GM21381 (cell line): ENCODE measurements around the gene OR10H4.
"Not testable (repeated sequence)": the region's sequence is repeated elsewhere in the genome, so short reads cannot be mapped to it uniquely, and the experiment has no call there.

Experiments used
- ATAC-seq: cut with Tn5 transposase; IDR thresholded peaks from one replicate; pipeline ENCODE4 v1.9.1; 2021; ENCODE audit warnings: mild to moderate bottlenecking, moderate library complexity; ENCODE audit not compliant: unreplicated experiment

The OR10H4 gene, protein sequence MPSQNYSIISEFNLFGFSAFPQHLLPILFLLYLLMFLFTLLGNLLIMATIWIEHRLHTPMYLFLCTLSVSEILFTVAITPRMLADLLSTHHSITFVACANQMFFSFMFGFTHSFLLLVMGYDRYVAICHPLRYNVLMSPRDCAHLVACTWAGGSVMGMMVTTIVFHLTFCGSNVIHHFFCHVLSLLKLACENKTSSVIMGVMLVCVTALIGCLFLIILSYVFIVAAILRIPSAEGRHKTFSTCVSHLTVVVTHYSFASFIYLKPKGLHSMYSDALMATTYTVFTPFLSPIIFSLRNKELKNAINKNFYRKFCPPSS

DNA sequence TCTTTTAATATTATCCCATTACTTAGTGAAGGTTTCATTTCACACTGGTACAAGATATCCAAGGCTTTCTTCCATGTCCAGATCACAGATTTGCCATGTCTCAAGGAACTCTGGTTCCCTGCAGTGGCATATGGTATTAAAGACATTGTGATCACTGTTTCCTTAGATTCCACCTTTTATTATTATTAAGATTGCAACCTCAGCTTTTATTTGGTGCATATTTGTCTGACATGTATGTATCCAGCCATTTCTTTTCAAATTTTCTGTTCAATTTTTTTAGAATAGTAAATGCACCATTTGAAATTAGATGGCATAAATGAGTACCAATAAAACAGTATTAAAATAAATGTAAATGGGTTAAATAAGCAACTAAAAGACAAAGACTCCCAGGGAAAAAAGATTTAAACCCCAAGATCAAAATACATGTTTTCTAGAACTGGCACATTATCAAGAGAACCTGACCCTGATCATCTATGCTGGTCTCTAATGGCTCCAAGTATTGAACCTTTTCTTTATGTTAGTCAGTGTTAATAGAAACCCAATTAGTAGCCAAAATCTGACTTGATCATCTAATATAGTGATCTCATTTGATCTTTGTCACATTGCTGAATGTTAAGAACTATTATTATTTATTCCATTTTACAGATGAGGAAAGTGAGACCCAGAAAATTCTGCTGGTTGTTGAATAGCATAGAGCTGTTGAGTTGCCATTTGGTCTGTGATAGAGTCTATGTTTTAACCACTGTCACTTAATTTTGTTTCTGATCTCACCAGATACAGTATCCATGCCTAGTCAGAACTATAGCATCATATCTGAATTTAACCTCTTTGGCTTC is at the start of gene OR10H4:
OR10H4 (plus strand) TSS at position 786 of the 836 bp plus-strand sequence; CDS start at position 786, 0 bp downstream.
- ATAC-seq = no peak

DNA sequence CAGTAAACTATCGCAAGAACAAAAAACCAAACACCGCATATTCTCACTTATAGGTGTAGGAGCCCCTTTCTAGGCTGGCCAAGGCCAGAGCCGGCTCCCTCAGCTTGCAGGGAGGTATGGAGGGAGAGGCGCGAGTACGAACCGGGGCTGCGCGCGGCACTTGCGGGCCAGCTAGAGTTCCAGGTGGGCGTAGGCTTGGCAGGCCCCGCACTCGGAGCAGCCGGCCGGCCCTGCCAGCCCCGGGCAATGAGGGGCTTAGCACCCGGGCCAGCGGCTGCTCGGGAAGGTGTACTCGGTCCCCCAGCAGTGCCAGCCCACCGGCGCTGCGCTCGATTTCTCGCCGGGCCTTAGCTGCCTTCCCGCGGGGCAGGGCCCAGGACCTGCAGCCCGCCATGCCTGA is 49.2 kb upstream of the OR10H4 start:
- not testable (repeated sequence) for ATAC-seq

DNA sequence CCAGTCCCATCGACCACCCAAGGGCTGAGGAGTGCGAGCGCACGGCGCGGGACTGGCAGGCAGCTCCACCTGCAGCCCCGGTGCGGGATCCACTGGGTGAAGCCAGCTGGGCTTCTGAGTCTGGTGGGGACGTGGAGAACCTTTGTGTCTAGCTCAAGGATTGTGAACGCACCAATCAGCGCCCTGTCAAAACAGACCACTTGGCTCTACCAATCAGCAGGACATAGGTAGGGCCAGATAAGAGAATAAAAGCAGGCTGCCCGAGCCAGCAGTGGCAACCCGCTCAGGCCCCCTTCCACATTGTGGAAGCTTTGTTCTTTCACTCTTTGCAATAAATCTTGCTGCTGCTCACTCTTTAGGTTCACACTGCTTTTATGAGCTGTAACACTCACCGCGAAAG is 48.8 kb upstream of the OR10H4 start:
- ATAC-seq = not testable (repeated sequence)

DNA sequence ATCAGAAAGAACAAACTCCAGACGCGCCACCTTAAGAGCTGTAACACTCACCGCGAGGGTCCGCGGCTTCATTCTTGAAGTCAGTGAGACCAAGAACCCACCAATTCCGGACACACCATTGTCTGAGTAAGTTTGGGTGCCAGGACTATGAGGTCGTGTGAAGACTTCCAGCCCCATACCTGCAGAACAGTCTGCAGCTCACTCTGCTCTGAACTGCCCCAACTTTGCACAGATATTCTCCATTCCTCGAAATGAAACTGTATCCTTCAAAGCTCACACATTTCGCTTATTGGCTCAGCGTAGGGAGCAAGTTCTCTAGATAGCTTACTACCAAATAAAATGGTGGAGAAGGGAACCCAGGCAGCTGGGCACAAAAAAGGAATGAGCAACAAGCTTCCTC is 48.3 kb upstream of the OR10H4 start:
- no peak for ATAC-seq

DNA sequence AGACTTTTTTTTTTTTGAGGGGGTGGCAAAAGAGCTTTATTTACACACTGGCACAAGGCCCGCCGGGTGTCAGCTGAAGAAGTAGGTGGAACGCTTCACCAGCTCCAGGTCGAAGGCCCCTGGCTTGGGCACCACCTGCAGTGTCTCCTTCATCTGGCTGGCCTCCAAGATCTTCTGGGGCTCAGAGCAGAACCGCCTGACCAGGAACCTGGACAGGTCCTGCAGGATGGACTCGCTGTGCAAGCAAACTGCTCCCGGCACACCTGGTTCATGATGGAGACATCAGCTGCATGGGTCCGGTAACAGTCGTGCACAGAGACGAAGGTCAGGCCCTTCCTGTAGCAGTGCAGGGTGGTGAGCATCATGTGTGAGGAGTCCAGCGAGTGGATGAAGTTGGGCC is 46.6 kb upstream of the OR10H4 start:
- no peak for ATAC-seq

DNA sequence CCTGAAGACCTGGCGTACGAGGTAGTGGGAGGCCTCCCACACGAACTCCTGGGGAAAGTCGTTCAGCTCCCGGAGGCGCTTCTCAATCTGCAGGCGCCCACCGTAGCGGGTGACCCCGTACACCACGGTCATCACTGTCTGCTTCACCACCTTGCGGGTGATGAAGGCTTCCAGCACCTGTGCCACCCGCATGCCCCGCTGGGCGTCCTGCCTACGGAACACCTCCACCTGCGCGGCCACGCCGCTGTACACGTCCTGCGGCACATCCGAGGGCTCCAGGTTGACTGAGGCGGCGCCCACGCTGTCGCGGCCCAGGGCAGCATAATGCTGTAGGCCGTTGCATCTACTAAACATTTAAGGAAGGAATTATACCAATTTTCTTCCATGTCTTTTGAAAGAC is 45.9 kb upstream of the OR10H4 start:
- not testable (repeated sequence) for ATAC-seq

DNA sequence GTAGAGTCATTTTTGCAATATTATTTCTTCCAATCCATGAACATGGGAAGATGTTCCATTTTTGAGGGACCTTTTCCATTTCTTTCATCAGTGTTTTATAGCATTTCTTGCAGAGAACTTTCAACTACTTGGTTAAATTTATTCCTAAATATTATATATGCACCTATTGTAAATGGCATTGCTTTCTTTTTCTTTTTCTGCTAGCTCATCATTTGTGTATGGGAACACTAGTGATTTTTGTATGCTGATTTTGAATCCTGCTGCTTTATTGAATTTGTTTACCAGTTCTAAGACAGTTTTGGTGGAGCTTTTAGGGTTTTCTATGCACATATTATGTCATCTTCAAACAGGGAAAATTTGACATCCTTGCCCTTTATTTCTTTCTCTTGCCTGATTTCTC is 43.8 kb upstream of the OR10H4 start:
- no peak for ATAC-seq

DNA sequence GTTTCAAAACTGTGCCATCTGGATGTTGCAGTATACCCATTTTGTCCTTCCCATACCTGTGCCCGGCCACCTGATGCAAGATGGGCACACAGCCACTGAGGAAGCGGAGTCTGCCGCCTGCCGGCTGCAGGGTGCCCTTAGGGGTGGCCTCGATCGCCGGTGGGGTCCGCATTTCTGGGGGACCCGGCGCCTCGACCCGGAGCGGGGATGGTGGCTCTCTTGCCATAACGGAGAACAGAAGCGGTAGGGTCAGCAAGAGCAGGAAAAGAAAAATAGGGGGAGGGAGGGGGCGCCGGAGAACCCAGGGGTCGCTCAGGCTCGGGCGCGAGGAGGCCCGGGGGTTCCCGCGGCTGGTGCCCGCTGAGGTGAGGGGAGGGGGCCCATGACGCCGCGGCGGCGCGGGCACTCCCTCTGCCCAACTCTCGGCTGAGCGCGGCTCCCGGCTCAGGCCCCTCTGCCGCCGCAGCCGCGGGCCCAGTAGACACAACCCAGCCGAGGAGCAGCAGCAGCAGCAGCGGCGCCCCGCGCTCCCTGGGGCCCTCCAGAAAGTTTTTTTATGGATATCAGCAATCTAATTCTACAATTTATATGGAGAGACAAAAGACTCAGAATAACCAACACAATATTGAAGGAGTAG is 37.1 kb upstream of the OR10H4 start:
- no peak for ATAC-seq

DNA sequence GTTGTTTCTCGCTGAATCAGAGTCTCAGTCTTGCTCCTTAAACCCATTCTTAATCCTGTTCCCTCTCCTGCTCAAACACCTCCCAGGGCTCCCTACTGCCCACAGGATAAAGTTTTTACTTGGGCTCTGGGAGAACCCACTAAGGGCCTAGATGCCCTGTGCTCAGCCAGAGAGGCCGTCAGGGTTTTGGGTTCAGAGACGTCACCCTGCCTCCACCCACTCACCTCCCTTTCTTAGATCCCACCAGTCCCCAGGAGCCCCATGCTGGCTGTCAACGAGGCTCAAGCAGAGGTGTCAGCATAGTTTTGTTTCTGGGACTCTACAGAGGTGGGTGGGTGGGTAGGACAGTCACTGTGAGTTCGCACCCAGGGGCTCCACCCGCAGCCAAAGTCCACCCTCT is 35.4 kb upstream of the OR10H4 start:
- no peak for ATAC-seq

DNA sequence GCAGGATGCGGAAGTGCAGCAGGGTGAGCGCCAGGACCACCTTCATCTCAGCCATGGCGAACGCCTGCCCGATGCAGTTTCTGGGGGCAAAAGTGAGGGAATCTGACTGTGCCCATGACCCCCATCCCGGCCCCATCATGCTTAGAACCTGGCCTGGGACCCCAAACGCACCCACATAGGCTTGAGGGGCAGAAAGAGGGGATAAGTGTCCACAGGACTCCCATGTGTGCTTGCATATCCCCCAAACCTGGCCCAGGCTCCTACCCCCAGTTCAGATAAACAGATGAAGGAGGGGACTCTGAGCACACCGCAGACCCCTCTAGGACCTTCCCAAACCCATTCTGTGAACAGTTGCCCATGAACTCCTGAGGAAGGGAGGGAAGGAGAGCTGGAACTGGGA is 35.0 kb upstream of the OR10H4 start:
- no peak for ATAC-seq

DNA sequence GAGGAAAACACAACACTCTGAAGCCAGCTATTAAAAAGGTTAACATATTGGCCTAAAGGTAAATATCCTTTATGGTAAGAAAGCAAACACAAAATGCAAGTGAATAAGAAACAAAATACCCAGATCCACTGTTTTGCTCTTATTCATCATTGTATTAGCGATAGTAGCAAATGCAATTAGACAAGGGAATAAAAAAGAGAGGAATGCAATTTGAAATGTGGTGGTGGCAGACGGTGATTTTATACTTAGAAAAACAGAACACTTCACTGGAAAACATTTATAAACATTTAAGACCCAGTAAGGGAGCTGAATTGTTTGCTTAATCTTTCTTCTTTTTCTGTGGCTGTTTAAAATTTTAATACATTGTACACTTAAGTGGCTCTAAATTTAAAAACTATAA is 33.7 kb upstream of the OR10H4 start:
- no peak for ATAC-seq

DNA sequence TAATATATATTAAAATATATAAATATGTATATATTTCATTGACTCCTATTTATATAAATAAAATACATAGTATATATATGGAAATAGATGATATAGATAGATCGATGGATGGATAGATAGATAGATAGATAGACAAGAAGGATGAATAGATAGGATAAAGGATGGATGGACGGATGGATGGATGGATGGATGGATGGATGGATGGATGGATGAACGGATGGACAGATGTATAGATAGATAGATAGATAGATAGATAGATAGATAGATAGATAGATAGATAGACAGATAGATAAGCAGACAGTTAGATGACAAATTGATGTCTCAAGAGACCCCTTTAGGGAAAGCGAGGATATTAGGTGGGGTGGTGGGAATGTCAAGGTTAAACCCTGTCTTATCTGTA is 29.6 kb upstream of the OR10H4 start:
- no peak for ATAC-seq

DNA sequence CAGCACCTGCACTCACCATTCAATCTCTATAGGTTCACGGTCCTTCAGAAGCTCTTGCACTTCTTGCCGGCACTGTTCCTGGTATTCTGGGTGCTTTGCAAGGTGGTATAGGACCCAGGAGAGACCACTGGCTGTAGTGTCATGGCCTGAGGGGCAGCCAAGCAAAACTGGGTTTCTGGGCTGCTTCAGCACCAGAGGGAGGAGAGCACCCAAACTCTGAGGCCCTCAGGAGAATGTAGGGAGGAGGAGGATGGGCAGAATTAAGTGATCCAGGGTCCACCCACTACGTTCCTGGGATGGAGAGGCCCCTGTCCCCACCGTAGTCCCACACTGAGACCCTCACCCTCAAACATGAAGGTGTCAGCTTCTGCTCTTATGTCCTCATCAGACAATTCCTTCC is 26.8 kb upstream of the OR10H4 start:
- ATAC-seq = no peak

DNA sequence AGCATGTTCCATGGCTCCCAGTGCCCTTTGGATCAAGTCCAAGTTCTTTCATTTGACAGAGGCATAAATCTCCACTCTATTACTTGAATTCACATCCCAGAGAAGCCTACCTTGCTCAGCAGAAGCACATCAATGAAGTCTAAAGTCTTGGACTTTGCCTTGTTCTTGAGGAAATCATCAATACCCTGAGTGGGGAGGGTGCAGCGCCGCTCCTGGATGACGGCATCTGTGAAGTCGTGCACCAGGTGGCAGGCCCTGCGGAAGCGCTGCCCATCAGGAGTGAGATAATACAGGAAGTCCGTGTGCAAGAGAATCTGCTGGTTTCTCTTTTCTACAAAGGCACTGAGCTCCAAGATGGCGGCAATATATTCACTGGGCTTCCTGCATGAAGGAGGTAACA is 25.1 kb upstream of the OR10H4 start:
- ATAC-seq = no peak

DNA sequence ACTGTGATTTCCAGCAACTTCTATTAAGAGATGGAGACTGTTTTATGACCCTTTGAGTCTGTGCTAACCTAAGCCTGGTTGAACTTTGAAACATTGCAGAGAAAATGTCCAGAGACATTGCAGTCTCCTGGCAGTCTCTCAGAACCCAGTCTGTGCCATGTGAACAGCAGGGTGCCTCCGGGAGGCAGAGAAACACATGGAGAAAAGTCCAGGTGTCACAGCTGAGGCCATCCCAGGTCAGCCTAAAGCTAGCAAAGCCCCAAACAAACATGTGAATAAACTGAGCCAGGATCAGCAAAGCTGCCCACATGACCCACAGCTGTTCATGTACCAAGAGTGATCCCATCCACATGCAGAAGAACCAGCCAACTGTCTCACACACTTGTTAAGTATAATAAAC is 22.3 kb upstream of the OR10H4 start:
- ATAC-seq = no peak

DNA sequence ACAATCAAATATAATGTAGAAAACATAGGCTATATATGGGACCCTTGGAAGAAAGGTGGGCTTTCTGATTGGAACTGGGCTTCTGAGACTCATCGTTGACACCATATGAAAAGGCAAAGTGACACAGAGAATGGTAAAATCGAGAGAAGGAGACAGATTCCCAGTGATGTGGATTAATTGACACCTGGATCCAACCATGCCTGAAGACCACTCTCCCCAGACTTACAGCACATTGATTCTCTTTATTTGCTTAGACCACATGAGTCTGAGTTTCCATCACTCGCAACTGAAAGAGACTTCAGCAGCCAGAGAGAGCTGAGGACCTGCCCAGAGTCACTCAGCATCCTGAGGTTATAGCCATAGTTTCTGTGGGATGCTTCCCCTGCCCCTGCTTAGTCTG is 20.5 kb upstream of the OR10H4 start:
- no peak for ATAC-seq

DNA sequence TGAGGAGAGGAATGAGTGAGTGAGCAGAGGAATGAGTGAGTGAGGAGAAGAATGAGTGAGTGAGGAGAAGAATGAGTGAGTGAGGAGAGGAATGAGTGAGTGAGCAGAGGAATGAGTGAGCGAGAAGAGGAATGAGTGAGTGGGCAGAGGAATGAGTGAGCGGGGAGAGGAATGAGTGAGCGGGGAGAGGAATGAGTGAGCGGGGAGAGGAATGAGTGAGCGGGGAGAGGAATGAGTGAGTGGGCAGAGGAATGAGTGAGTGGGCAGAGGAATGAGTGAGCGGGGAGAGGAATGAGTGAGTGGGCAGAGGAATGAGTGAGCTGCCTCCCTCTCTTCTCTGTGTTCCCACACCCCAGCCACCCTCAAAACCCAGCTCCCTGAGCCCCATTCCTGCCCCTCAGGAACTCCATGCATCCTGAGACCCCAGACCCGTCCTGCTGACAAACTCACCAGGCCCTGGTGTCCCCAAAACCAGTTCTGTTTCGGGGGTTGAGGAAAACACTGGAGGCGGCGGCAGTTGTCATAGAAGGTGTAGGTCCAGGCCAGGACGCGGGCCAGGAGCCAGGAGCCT is 15.0 kb upstream of the OR10H4 start:
- not testable (repeated sequence) for ATAC-seq

DNA sequence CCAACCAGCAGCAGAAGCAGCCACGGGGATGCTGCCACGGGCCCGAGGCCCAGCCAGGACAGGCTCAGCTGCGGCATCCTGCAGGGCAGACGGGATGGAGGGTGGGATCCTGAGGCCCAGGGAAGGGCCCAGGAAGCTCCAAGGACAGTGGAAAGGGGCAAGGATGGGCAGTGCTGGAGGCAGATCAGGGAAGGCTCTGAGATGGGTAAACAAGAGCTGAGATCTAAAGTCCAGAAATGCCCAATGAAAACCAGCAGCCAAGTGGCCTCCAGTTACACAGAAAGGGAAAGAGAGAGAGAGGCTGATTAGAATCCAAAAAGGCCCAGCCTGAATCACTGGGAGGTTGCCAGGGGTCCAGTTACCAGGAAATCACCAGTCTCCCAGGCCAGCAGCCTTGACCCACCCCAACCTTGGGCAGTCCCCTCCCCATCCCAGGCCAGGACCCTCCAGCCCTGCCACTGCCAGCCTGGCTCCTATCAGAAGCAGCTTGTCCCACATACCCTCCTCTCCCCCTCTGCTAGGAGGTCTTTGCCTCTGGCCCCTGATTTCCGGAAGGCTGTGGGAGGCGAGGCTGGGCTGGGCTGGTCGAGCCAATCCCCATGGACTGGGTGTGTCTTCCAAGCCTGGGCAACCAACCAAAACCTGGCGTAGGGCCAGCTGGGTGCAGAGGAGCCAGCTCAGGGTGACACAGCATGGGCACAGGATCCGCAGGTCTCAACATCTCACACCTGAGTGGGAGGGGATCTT is 14.3 kb upstream of the OR10H4 start, which contains the start of gene CYP4F11:
CYP4F11 (minus strand) TSS at position 198 of the 747 bp plus-strand sequence; CDS start at position 77, 121 bp downstream.
- ATAC-seq = no peak

DNA sequence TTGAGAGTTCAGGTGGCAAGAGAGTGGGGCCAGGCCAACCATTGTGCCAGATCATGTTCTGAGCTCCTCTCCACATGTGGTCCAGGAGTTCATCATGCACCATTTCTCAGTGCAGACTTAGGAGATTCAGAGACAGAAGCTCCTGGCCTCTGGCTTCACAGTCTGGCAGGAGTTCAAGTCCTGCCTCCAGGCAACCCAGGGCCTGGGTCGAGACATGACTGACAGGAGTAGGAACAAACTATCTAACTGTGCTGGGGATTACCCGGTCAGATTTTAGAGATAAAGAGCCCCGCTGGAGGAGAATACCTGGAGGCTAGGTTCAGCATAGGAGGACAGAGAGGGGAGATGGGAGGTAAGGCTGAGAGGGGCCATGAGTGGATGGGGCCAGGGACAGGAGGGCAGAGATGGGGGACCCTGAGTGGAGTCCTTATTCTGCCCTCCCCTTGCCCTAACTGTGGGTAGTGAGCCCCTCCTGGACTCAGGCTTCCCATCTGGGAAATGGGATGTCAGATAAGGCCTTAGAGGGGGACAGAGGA is 13.6 kb upstream of the OR10H4 start:
- ATAC-seq = no peak

DNA sequence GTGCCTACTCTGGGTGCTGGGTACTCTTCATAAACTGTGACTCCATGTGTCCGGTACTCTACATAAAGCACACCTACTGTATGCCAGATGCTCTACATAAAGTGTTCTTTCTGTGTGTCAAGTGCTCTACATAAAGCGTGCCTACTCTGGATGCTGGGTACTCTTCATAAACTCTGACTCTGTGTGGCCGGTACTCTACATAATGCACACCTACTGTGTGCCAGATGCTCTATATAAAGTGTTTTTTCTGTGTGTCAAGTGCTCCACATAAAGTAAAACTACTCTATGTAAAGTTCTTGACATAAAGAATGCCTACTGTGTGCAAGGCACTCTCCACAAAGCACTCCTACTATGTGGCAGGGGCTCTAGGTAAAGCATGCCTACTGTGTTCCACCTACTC is 12.6 kb upstream of the OR10H4 start:
- ATAC-seq = no peak
